ENCODE data around the gene MCC. TPM values are rescaled to one million over a fixed set of nuclear protein-coding genes. Genes with fewer than 3 reads are reported as not detected.

Gene MCC
- total and polyA plus RNA-seq, 2 donors (not counting 1 experiment from before 2014, with no cell fraction given): 3.2 to 41.3 TPM

DNA sequence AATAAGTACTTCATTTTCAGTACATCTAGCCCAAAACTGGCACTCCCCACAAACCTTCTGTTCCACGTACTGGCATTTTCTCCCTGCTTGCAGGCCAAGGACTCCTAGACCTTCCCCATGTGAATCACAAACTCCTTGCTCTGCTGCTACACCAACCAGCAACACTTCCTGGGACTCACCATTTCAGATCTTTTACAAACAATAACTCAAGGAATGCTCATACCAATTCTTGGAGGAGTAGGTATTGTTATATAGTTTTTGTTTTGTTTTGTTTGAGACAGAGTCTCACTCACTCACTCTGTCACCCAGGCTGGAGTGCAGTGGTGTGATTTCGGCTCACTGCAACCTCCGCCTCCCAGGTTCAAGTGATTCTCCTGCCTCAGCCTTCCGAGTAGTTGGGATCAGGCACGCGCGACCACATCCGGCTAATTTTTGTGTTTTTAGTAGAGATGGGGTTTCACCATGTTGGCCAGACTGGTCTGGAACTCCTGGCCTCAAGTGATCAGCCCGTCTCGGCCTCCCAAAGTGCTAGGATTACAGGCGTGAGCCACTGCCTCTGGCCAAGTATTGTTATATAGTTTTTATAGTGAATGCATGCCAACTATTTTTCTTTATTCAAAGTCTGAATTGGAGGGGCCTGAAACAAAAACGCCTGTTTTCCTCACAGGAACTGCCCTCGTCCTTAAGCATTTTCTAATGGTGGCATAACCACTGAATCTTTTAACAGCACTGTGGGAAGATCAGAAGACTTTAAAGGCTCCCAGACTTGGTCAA is 264.2 kb downstream of the MCC start:
- no peak overlapping the region for H3K4me3 ChIP-seq (replicated peaks in 1 of 4; ENCODE audit: control extremely low read depth in 1 of 4, insufficient read depth in 1 of 4, low read depth in 3 of 4, low read length in 4 of 4)
- H3K36me3 ChIP-seq (ENCODE audit: control insufficient read depth, insufficient read depth, low read length): no peaks in the 10 kb centered on the region
- no peaks in the 10 kb centered on the region for H3K9me3 ChIP-seq (ENCODE audit: control insufficient read depth, insufficient read depth, low read depth, low read length)
- H3K9ac ChIP-seq (ENCODE audit: insufficient read depth, low read length): no peak overlapping the region
- no peaks in the 10 kb centered on the region for H4K20me1 ChIP-seq (ENCODE audit: control insufficient read depth, extremely low read depth, insufficient read depth, low read length)
- peak in 1 of 2 donors; percentile 40 for DNase-seq (ENCODE audit: low read depth in 2 of 2)
- no peaks in the 10 kb centered on the region for H3K4me1 ChIP-seq (ENCODE audit: control insufficient read depth, extremely low read depth, insufficient read depth, low read length)
- H2AFZ ChIP-seq (ENCODE audit: low read length): no peak overlapping the region
- no peak overlapping the region for H3K4me2 ChIP-seq (ENCODE audit: extremely low read depth, insufficient read depth, low read length)
- no peaks in the 10 kb centered on the region for H3K79me2 ChIP-seq (ENCODE audit: control insufficient read depth, insufficient read depth, low read length)
- no peak overlapping the region for H3K27ac ChIP-seq (ENCODE audit: insufficient read depth, low read length)
- H3K27me3 ChIP-seq (ENCODE audit: control insufficient read depth, insufficient read depth, low read length): no peaks in the 10 kb centered on the region
- TF ChIP-seq, protein P1, sequence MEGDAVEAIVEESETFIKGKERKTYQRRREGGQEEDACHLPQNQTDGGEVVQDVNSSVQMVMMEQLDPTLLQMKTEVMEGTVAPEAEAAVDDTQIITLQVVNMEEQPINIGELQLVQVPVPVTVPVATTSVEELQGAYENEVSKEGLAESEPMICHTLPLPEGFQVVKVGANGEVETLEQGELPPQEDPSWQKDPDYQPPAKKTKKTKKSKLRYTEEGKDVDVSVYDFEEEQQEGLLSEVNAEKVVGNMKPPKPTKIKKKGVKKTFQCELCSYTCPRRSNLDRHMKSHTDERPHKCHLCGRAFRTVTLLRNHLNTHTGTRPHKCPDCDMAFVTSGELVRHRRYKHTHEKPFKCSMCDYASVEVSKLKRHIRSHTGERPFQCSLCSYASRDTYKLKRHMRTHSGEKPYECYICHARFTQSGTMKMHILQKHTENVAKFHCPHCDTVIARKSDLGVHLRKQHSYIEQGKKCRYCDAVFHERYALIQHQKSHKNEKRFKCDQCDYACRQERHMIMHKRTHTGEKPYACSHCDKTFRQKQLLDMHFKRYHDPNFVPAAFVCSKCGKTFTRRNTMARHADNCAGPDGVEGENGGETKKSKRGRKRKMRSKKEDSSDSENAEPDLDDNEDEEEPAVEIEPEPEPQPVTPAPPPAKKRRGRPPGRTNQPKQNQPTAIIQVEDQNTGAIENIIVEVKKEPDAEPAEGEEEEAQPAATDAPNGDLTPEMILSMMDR (conservative IDR thresholded peaks at IDR 0.05 in 1 of 2, IDR thresholded peaks at IDR 0.05 in 1 of 2; ENCODE audit: low read depth in 1 of 2, low read length in 2 of 2): no peak
- TF ChIP-seq EZH2 (IDR thresholded peaks at IDR 0.05; ENCODE audit: low read length, missing control alignments): no peak

DNA sequence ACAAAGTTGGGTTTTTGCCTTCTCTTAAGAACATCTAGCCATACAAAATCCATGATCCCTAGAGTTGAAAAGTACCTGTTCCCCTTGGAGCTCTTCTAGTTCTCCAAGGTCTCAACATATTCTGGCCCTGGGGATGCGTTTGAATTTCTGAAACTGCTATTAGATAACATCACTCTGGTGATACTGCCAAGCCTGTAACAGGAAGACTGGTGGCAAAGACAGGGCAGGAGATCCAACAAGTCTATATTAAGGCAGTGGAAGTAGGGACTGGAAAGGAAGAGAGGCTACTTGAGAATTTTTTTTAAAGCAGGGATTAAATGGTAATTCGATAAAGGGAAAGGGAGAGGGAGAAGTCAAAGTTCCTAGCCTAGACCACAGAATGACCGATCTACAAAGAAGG is 264.9 kb downstream of the MCC start:
- Histone ChIP-seq H3K4me2 (ENCODE audit: extremely low read depth, insufficient read depth, low read length) (no peak overlapping the region), H3K9me3 (ENCODE audit: control insufficient read depth, insufficient read depth, low read depth, low read length) (no peaks in the 10 kb centered on the region), H4K20me1 (ENCODE audit: control insufficient read depth, extremely low read depth, insufficient read depth, low read length) (no peaks in the 10 kb centered on the region), H2AFZ (ENCODE audit: low read length) (no peak overlapping the region), H3K4me3 (replicated peaks in 1 of 4; ENCODE audit: control extremely low read depth in 1 of 4, insufficient read depth in 1 of 4, low read depth in 3 of 4, low read length in 4 of 4) (no peak overlapping the region), H3K27ac (ENCODE audit: insufficient read depth, low read length) (no peak overlapping the region), H3K9ac (ENCODE audit: insufficient read depth, low read length) (no peak overlapping the region), H3K79me2 (ENCODE audit: control insufficient read depth, insufficient read depth, low read length) (no peaks in the 10 kb centered on the region), H3K27me3 (ENCODE audit: control insufficient read depth, insufficient read depth, low read length) (no peaks in the 10 kb centered on the region), H3K36me3 (ENCODE audit: control insufficient read depth, insufficient read depth, low read length) (no peaks in the 10 kb centered on the region), H3K4me1 (ENCODE audit: control insufficient read depth, extremely low read depth, insufficient read depth, low read length) (no peaks in the 10 kb centered on the region)
- TF ChIP-seq EZH2 (IDR thresholded peaks at IDR 0.05; ENCODE audit: low read length, missing control alignments): no peak
- TF ChIP-seq, protein P1 (conservative IDR thresholded peaks at IDR 0.05 in 1 of 2, IDR thresholded peaks at IDR 0.05 in 1 of 2; ENCODE audit: low read depth in 1 of 2, low read length in 2 of 2): no peak
- DNase-seq (ENCODE audit: low read depth in 2 of 2): no peak

GRCh38 chr5:113221294-113222176 is 266.7 kb downstream of the MCC start:
- Histone ChIP-seq H3K27me3 (ENCODE audit: control insufficient read depth, insufficient read depth, low read length) (no peaks in the 10 kb centered on the region), H3K9me3 (ENCODE audit: control insufficient read depth, insufficient read depth, low read depth, low read length) (no peaks in the 10 kb centered on the region), H2AFZ (ENCODE audit: low read length) (no peak overlapping the region), H3K4me1 (ENCODE audit: control insufficient read depth, extremely low read depth, insufficient read depth, low read length) (no peaks in the 10 kb centered on the region), H4K20me1 (ENCODE audit: control insufficient read depth, extremely low read depth, insufficient read depth, low read length) (no peaks in the 10 kb centered on the region), H3K79me2 (ENCODE audit: control insufficient read depth, insufficient read depth, low read length) (no peaks in the 10 kb centered on the region), H3K4me3 (replicated peaks in 1 of 4; ENCODE audit: control extremely low read depth in 1 of 4, insufficient read depth in 1 of 4, low read depth in 3 of 4, low read length in 4 of 4) (no peak overlapping the region), H3K9ac (ENCODE audit: insufficient read depth, low read length) (no peak overlapping the region), H3K4me2 (ENCODE audit: extremely low read depth, insufficient read depth, low read length) (no peak overlapping the region), H3K27ac (ENCODE audit: insufficient read depth, low read length) (no peak overlapping the region), H3K36me3 (ENCODE audit: control insufficient read depth, insufficient read depth, low read length) (no peaks in the 10 kb centered on the region)
- TF ChIP-seq, protein P1 (conservative IDR thresholded peaks at IDR 0.05 in 1 of 2, IDR thresholded peaks at IDR 0.05 in 1 of 2; ENCODE audit: low read depth in 1 of 2, low read length in 2 of 2): no peak
- no peak for TF ChIP-seq EZH2 (IDR thresholded peaks at IDR 0.05; ENCODE audit: low read length, missing control alignments)
- peak in 1 of 2 donors; percentile 56 for DNase-seq (ENCODE audit: low read depth in 2 of 2)
